Stimulated activated CD4-positive, alpha-beta T cell treated with anti-CD3 and anti-CD28 coated beads, Interleukin-15, amount 100 ng/mL, for 48 hours (primary cell): Measurements from ENCODE around the gene TCF21.
"Not testable (repeated sequence)": the region's sequence is repeated elsewhere in the genome, so short reads cannot be mapped to it uniquely, and the experiment has no call there.

Experiments used
- DNase-seq, 2 donors: peaks; one replicate each; pipeline ENCODE4 v3.0.0-alpha.2; 2020; ENCODE audit warnings: low read depth in 2 of 2

The TCF21 gene

GRCh38 chr6:133888929-133889556, at the start of gene TCF21:
Gene TCF21, plus strand, starts transcription at chr6:133889113. Its CDS starts 285 bp downstream, at chr6:133889398.
- no peak for DNase-seq

GRCh38 chr6:133841176-133841575, 47.7 kb upstream of the TCF21 start:
- DNase-seq, result no peak

DNA sequence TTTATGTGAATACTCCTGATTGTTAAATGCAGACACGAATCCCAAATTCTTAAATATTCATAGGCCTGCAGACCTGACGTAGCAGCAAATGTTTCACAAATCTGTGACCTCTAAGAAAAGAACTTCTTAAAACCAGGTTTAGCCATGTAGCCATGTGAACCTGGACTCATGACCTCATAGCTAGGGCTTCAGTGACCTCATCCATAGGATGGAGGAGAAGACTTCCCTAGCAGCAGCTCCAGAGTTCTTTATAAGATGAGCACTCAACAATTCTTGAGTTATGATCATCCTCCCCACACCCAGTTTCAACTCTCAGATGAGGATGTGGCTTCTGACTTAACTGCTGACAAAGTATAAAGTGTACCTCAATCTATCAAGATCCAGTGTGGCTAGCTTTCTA, 45.8 kb upstream of the TCF21 start:
- DNase-seq, result no peak

GRCh38 chr6:133844709-133845108, 44.2 kb upstream of the TCF21 start:
- no peak for DNase-seq

DNA sequence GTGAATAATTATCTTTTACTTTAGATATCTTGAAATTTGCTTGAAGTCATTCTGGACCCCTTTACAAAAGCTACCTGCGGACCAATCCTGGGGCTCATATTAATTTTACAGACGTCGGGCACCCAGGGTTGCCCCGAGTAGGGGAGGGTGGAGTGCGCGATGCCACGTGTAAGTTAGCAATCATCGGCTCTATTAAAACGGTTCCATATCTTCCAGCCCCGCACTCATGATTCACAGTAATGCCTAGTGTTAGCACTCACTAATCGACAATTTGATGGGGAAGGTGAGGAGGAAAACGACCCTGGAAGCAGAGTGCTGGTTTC, 34.9 kb upstream of the TCF21 start:
- DNase-seq, result no peak

DNA sequence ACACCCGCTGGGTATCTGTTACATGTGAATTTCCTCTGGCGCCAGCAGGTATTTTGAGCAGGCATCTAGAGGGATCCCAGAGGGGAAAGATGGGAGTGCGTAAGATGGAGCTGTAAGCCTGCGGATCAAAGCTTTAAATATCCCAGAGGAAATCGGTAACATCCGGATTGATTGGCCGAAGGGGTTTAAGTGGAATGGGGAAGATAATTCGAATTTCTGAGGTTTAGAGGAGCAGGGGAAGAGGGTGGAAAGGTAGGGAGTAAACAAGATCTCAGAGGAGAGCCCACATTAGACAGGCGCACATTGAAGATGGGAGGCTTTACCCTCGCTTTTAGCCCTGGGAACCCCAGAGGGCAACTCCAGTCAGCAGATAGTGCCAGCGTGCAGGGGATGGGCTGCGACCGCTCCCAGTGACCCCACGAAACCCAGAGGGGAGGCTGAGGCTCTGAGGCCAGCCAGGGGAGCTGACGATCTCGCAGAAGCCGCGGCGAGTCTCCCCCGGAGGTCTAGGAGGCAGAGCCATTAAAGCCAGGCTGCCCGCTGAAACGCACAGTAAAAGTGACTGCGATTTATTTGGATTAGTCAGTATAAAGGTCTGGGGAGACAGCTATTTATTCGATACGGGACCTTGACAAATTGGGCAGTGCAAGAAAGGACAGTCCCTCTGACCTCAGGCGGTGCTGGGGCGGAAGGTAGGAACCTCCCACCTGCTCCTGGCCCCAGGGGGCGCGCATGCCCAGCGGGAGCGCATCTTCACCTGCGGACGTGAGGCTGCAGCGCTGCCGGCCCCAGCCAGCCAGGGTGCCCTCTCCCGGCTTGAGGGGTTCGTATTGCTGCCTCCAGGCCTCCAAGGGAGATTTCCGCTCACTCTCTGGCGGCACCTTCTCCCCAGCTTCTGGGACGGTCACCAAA, 34.3 kb upstream of the TCF21 start:
- no peak for DNase-seq

DNA sequence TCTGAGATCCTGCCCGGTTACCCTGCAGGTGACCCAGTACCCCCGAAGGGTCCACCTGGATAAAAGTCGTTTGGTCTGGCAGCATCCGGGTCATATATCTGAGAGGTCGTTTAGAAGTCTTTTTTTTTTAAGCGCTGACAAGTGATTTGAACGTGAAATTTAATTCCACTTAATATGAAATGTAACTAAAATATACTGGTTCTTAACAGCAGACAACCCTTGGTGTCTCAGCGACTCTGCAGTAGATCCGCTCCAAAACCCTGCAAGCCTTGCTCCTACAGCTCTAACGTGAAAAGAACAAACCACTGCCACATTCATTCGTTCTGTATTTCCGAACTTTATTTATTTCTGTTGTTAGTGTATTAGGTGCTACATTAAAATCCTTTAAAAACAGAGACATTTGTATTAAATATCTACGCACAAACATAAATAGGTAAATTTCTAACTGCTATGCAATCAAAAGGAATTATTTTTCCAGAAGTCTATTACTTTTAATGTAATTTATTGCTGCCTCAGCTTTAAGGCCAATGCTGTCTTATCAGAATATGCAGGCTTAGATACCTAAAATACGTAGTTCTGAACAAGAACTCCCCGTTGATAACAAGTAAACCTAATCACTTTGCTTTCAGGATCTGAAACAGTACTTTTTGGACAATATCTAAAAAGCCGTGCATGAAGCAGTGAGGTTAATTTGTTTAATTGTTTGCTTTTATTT, 33.5 kb upstream of the TCF21 start:
- no peak for DNase-seq

DNA sequence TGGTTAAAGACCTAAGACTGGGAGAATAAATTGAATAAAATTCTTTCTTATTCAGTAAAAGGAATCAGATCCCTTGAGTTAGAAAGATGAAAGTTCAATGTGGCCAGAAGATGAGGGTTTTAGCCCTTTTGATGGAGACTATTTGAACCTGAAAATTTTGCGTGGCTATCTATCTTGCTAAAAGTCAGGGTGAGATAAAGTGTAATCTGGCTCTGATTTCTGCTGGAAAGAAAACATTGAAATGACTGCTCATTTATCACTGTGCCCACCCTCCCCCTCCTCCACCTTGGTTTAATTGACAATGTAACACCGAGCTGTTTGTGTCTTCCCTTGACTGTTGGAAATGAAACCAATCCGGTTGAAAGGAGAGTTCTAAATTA, 32.9 kb upstream of the TCF21 start:
- DNase-seq, result no peak

DNA sequence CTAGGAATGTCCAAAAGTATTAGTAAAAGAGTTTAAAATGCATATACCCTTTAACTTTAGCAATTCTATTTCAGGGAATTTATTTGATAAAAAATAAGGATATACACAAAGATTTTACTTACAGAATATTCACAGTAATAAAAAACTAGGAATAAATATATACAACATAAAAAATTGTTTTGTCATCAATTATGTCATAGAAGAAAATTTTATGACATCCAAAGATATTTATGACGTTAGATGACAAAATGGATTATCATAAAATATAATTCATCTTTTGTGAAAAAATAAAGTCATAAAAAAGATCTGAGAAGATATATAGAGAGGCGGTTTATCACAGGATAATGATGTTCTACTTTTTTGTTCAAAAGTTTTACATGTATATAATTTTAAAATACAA, 32.0 kb upstream of the TCF21 start:
- DNase-seq, result no peak

DNA sequence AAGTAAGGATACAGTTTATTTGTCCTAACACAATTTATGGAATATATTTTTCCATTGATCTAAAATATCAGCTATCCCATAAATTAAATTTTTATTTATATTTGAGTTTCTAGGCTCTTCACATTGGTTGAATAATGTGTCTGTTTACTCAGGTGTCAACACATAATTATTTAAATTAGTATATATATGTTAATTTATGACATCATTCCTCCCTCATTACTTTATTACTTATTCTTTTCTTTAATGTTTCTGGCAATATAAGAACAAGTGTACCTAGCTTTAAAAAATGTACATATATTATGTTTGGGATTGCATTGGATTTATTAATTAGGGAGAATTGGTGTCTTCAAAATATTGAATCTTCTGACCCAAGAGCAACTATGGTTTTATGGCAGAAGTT, 31.2 kb upstream of the TCF21 start:
- DNase-seq, result no peak

- DNase-seq, result not testable (repeated sequence)
Measured at GRCh38 chr6:133861337-133861736, 27.6 kb upstream of the TCF21 start.

DNA sequence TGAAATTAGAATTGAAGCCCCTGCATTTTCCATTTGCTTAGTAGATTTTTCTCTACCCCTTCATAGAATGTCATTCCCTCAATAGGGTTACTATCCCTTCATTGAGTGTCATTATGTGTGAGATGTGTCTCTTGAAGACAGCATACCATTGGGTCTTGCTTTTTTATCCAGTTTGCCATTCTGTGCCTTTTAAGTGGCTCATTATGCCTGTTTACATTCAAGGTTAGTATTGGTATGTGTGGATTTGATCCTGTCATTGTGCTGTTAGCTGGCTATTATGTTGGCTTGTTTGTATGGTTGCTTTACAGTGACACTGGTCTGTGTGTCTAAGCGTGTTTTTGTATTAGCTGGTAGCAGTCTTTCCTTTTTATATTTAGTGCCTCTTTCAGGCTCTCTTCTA, 25.7 kb upstream of the TCF21 start:
- no peak for DNase-seq

DNA sequence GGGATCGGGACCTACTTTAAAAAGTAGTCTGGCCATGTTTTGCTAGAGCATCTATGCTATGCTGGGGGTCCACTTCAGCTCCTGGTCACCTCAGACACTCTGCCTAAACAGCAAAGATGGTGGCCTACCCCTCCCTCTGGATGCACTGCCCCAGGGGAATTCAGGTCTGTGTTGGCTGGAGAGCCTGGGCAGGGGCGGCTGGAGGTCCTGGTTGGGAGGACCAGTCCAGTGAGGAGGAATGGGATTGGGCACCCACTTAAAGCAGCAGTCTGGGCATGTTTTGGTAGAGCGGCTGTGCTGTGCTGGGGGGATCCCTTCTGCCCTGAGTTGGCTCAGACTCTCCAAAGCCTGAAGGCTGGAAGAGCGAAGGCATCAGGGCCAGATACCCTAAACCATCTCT, 23.2 kb upstream of the TCF21 start:
- no peak for DNase-seq

- no peak for DNase-seq
Measured at GRCh38 chr6:133871131-133871530, 17.8 kb upstream of the TCF21 start.

DNA sequence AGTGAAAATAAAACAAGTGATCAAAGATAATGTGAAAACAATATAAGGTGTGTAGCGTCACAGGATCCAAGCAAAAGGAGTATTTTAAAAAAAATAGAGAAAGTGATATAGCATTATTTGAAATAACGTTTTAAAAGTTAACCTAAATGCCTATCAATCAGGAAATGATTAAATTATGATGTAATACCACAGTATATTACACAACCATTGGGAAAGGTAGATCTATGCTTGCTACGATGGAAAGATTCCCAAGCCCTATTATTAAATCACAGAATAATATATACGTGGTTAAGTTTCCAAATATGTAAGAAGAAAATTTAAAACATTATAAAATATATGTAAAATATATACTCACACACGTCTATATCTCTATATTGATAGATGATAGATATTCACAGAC, 15.4 kb upstream of the TCF21 start:
- no peak for DNase-seq

DNA sequence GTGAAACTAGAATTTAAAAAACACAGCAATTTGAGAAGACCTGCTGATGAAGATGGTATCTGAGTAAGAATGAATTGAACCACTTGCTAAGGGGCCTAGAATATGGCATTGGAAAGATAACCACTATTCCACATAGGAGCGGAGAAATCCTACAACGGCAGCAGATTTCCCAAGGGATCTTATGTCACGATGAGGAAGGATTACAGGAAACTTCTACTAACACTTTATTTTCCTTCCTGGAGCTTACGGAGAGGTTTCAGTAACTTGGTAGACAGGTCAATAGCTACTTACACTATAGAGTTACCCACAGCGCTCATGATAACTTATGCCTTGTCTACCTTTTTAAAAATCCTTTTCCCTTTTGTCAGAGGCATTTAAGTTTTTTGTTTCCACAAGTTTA, 11.8 kb upstream of the TCF21 start:
- DNase-seq, result no peak

DNA sequence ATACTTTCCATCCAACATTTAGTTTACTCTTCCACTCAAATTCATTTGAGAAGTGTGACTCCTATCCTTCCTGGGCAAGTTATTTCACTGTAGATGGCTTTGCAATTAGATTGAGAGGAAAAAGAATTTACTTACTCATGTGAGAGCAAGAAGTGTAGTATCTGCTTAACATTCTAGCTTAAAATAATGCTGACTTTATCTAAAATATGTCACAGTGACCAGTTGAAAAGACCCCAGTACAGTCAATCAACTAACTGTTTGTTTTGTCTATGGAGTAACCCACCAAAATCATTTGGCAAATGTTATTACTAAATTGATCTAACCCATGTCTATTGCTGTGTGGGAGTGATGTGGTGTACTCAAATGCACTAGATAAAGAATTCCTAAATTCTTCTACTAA, 8.9 kb upstream of the TCF21 start:
- no peak for DNase-seq

DNA sequence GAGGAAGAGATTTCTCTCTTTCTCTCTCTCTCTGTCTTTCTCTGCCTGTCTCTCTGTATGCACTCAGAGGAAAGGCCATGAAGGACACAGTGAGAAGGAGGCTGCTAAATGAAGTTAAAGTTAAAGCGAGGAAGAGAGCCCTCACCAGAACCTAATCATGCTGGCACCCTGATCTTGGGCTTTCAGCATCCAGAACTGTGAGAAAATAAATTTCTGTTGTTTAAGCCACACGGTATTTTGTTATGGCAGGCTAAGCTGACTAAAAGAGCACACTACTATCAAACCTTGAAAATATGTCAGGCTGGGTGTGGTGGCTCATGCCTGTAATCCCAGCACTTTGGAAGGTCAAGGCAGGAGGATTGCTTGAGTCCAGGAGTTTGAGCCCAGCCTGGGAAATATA, 8.0 kb upstream of the TCF21 start:
- no peak for DNase-seq

- no peak for DNase-seq
Measured at GRCh38 chr6:133886104-133886775, 2.7 kb upstream of the TCF21 start.

DNA sequence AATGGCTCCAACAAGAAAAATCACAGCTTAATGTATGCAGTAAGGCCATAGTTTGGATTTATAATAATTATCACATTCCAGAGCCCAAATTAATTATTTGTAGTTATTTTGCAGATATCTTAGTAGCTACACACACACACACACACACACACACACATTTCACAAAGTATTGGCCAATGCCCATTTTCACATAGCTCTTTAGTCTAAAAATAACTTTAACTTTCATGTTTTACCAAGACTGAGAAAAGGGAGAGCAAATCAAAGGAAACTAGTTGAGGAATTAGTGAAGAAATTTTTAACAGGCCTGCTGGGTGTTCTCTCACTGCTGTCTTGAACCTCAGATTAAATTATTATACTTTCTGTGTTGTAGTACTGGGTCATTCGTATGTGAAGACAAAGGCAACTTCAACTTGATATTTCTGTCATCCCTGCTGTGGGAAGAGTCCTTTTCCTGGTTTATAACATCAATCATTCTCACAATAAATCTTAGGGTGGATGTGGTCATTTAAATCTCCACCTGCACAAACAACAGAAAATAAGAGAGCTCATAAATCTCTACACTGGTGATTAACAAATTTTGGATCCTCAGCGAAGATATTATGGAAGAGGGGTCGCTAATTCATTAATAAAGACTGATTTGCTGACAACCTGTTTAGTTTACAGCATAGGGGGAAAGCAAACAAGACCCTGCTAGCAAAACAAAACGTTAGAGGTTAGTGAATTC, 1.6 kb upstream of the TCF21 start:
- DNase-seq, result no peak

GRCh38 chr6:133887880-133888230, 1.1 kb upstream of the TCF21 start:
- no peak for DNase-seq
